Stimulated activated CD4-positive, alpha-beta T cell treated with anti-CD3 and anti-CD28 coated beads, Interleukin-2, amount 100 ng/mL, for 48 hours (primary cell): ENCODE measurements around the gene CHTOP.

Source experiments
- DNase-seq, 2 donors: peaks; one replicate each; pipeline ENCODE4 v3.0.0-alpha.2; 2020

Gene CHTOP

DNA sequence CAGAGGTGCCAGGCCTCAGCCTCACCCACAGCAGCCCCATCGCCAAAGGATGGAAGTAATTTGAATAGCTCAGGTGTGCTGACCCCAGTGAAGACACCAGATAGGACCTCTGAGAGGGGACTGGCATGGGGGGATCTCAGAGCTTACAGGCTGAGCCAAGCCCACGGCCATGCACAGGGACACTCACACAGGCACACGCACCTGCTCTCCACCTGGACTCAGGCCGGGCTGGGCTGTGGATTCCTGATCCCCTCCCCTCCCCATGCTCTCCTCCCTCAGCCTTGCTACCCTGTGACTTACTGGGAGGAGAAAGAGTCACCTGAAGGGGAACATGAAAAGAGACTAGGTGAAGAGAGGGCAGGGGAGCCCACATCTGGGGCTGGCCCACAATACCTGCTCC, 59.6 kb downstream of the CHTOP start:
- DNase-seq, result no peak
